ENCODE results near the gene ACADSB.

The ACADSB gene

DNA sequence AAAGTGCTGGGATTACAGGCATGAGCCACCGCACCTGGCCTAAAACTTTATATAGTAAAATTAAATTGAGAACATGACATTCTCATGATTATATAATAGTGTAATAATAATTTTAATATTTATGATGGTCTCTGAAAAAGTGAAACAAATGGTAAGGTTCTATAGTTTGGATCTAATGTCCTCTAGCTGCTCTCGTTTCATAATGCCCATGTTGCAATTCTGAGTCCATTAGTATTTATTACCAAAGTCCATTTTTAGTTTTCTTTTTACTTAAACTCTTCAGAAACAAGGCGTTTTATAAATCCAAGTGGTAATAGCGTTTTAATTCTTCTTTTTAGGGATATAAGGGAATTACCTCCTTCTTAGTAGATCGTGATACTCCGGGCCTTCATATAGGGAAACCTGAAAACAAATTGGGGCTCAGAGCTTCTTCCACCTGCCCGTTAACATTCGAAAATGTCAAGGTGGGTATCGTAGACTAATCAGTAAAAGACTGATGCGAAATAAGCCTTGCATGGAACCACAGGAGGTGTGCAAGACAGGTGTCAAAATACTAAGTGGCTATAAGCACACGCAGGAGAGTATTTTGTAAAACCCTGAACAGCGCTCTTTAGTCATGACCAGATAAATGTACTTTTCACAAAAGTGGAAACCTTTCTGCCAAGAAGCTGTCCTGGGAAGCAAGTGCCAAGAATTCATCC, 34.1 kb downstream of the ACADSB start:
- Histone ChIP-seq H3K4me2 (no peak overlapping the region; a peak in 1 of 22 replicates), H3K4me3 (no peak overlapping the region), H3K4me1 (peaks cover 10 to 25% (median 15%) of the 10 kb centered on the region in 10 experiments), H3K27ac (no peak overlapping the region), H3K9me3 (replicated peaks in 1 of 11) (no peaks in the 10 kb centered on the region), H3K36me3 (peaks cover 4 to 17% (median 11%) of the 10 kb centered on the region in 11 experiments; a peak in 16 of 22 replicates), H4K20me1 (peaks cover 0 to 4% (median 0%) of the 10 kb centered on the region in 11 experiments; a peak in 1 of 22 replicates), H3K9ac (no peak overlapping the region), H3K27me3 (no peaks in the 10 kb centered on the region)
- no peak for TF ChIP-seq Cebpa-rat (IDR thresholded peaks at IDR 0.05)

DNA sequence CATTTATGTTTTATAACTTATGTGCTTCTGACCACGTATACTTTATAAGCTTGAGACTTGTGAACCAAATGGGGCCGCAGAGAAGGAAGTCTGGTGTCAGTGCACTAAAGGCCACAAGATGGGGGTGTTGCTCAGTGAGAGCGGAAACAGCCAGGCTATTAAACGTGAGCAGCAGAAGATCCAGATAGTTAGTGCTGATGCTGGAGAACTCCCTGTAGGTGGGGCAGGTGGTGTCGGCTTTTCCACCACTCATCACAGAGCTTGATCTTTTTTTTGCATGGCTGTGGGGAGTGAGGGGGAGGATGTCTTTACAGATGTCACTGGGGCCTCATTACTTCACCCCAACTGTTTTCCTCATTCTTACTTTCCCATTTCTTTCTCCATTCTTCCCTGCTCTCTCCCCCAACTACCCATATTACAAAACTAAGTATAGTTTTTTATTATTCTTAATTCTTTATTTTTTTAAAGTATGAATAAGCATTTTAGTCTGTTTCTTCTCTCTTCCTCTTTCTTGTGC, 34.7 kb downstream of the ACADSB start:
- no peak for TF ChIP-seq Cebpa-rat (IDR thresholded peaks at IDR 0.05)
- Histone ChIP-seq H4K20me1 (peaks cover 0 to 4% (median 0%) of the 10 kb centered on the region in 11 experiments; a peak in 1 of 22 replicates), H3K4me3 (no peak overlapping the region)

DNA sequence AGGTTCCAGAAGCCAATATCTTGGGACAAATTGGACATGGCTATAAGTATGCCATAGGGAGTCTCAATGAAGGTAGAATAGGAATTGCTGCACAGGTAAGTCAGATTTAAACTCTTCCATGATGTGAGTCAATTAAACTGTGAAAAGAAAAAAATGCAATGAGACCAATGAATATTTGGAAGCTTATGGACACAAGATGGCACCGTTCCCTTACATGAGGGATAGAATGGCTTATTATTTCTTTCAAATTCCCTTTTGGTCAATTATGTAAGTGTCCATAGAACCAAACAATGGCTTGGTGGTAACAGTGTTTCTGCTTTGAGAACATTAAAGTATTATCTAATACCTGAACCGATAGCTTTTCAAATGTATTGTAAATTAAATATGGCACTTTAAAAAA, 35.6 kb downstream of the ACADSB start:
- Histone ChIP-seq H3K4me2 (no peak overlapping the region), H3K27ac (no peak overlapping the region), H4K20me1 (no peaks in the 10 kb centered on the region; a peak in 1 of 22 replicates), H3K9me3 (replicated peaks in 1 of 11) (no peaks in the 10 kb centered on the region), H3K27me3 (no peaks in the 10 kb centered on the region), H3K4me3 (no peak overlapping the region), H3K4me1 (peaks cover 2 to 14% (median 5%) of the 10 kb centered on the region in 10 experiments), H3K9ac (no peak overlapping the region), H3K36me3 (peaks cover 4 to 29% (median 19%) of the 10 kb centered on the region in 11 experiments; a peak in 18 of 22 replicates)
- no peak for TF ChIP-seq Cebpa-rat (IDR thresholded peaks at IDR 0.05)

More for the DNA sequence above, 34.7 kb downstream of the ACADSB start:
- Histone ChIP-seq H3K9ac (no peak overlapping the region), H3K27me3 (no peaks in the 10 kb centered on the region), H3K4me2 (no peak overlapping the region; a peak in 1 of 22 replicates), H3K9me3 (replicated peaks in 1 of 11) (no peaks in the 10 kb centered on the region), H3K4me1 (peaks cover 10 to 23% (median 14%) of the 10 kb centered on the region in 10 experiments), H3K27ac (no peak overlapping the region), H3K36me3 (peaks cover 4 to 21% (median 17%) of the 10 kb centered on the region in 11 experiments; a peak in 17 of 22 replicates)

DNA sequence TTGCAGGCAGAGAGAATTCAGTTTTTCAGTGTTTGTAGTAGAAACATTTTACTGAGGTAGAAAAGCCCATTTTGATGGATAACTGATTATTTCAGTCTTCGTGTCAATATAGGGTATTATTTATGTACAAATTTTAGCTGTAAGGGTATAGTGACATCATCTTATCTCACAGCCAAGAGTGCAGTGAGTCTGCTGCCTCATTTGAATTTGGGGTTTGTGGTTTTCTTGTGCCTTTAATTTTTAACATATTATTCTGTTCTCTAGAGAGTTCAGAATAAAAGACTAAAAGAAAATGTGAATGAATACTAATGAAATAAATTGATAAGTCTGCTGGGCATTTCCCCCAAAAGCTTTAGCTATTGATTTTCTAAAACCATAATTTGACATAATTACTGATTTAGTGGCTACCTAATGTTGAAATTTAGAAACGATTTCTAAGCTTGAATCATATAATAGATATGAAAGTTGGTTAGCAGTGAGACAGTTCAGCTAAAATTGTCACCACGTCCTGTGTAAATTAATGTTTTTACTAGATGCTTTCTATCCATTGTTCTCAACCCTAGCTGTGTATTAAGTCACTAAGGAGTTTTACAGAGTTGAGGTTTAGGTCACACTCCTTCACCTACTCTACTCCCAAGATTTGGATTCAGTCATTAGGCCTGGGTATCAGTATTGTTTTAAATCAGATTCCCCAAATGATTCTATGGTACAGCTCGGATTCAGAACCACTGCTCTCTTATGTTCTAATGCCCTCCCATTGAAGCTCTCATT, 37.3 kb downstream of the ACADSB start:
- no peaks in the 10 kb centered on the region for H4K20me1 ChIP-seq
- peaks cover 0 to 9% (median 2%) of the 10 kb centered on the region in 10 experiments; a peak in 4 of 20 replicates for H3K4me1 ChIP-seq
- no peak for TF ChIP-seq Cebpa-rat (IDR thresholded peaks at IDR 0.05)
- H3K9ac ChIP-seq, result no peak overlapping the region
- no peaks in the 10 kb centered on the region for H3K27me3 ChIP-seq
- no peak overlapping the region for H3K4me2 ChIP-seq
- H3K27ac ChIP-seq, result no peak overlapping the region
- H3K36me3 ChIP-seq, result peaks cover 4 to 44% (median 21%) of the 10 kb centered on the region in 11 experiments; a peak in 18 of 22 replicates
- H3K9me3 ChIP-seq (replicated peaks in 1 of 11), result no peaks in the 10 kb centered on the region
- H3K4me3 ChIP-seq, result no peak overlapping the region

DNA sequence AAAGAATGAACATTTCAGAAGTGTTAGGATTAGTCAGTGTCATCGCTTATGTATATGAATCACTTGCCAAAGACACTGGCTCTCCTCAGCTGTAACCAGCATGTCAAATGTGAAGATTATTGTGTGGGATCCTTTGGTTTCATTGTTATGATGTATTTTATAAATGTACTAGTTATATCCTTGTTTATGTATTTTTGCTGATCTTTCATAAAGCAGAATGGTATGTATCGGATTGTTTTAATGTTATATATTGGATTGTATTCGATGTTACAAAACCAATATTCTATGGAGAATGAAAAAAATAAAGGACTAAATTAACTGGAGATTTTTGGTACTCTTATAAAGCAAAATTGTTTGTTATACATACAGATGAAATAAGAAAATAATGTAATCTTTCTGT, 49.2 kb downstream of the ACADSB start:
- no peak overlapping the region for H3K4me2 ChIP-seq
- peaks cover 0 to 14% (median 0%) of the 10 kb centered on the region in 11 experiments; a peak in 3 of 22 replicates for H3K9me3 ChIP-seq (replicated peaks in 1 of 11)
- H3K4me3 ChIP-seq, result no peak overlapping the region
- H3K9ac ChIP-seq, result no peak overlapping the region
- TF ChIP-seq Cebpa-rat (IDR thresholded peaks at IDR 0.05), result no peak
- H3K27ac ChIP-seq, result no peak overlapping the region
- no peaks in the 10 kb centered on the region for H3K4me1 ChIP-seq
- peaks cover 8 to 31% (median 20%) of the 10 kb centered on the region in 11 experiments; a peak in 16 of 22 replicates for H3K36me3 ChIP-seq
- H4K20me1 ChIP-seq, result no peaks in the 10 kb centered on the region
- no peaks in the 10 kb centered on the region for H3K27me3 ChIP-seq

DNA sequence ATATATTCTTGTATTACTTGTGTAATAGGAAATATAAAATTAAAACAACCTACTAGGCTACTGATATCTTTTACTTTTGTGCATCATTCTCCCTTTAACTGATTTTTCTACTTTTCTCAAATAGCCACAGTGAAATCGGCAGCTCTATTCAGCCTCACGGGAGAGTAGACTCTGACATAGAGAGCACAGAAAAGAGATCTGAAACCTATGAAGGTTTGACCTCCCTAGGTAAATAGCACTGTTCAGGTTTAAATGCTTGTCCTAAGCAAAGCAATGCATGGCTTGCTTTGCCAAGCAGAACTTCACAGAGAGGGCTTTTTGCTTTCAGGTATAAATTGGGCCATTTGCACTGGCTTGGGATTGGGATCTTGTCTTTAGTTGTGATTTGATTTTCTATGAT, 53.1 kb downstream of the ACADSB start:
- no peak overlapping the region for H3K4me3 ChIP-seq
- no peak overlapping the region for H3K4me2 ChIP-seq
- no peaks in the 10 kb centered on the region for H4K20me1 ChIP-seq
- no peaks in the 10 kb centered on the region for H3K9me3 ChIP-seq (replicated peaks in 1 of 11)
- TF ChIP-seq Cebpa-rat (IDR thresholded peaks at IDR 0.05), result no peak
- H3K27ac ChIP-seq, result no peak overlapping the region
- no peaks in the 10 kb centered on the region for H3K4me1 ChIP-seq
- no peak overlapping the region for H3K9ac ChIP-seq
- no peaks in the 10 kb centered on the region for H3K36me3 ChIP-seq
- no peaks in the 10 kb centered on the region for H3K27me3 ChIP-seq

DNA sequence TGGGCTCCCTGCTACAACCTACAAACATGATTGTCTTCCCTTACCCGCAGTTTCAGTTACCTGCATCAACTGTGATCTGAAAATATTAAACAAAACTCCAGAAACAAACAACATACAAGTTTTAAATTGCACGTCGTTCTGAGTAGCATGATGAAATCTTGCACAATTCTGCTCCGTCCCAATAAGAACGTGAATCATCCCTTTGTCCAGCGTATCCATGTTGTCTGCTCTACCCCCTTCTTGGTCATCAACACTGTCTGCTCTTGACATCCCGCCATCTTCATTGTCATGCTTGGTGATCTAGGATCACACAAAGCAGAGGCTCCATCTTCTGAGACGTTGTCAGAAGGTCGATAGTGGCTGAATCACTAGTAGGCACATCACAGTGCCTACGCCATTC, 53.9 kb downstream of the ACADSB start:
- 0 out of 22 replicates have a peak, but pooled peaks of 1 of the 11 experiments have one; percentile 12 for TF ChIP-seq Cebpa-rat (IDR thresholded peaks at IDR 0.05)
- Histone ChIP-seq H3K4me3 (no peak overlapping the region), H4K20me1 (no peaks in the 10 kb centered on the region), H3K36me3 (no peaks in the 10 kb centered on the region), H3K9ac (no peak overlapping the region), H3K4me1 (no peaks in the 10 kb centered on the region), H3K27me3 (no peaks in the 10 kb centered on the region), H3K27ac (no peak overlapping the region), H3K4me2 (no peak overlapping the region), H3K9me3 (replicated peaks in 1 of 11) (no peaks in the 10 kb centered on the region)

DNA sequence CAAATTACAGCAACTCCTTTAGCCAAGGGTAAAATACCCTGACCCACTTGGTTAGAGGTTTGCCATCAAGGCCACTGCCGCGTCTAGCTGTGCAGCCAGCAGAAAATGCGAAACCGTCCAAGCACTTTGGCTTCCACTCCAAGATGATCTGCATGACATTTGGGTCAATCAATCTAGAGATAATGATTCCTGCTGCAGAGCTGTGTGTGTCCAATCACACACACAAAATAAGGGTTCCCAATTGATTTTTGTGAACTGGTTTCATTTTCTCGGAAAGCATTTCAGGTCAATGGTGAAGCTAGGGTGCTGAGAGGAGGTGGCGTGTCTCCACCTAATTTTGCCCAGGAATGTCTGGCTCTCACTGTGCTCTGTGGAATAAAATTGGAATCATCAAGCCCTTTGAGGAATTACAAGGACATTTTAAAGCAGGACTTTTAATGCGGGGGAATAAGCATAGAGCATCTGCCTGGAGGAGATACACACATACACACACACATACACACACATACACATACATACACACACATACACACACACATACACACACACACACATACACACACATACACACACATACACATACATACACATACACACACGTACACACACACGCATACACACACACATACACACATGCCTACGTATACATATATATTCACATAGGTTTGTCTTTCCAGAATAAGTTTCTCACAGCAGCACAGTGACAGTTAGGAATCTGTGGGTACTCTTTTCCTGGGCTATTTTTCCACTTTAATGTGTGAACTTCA, 59.5 kb downstream of the ACADSB start:
- Histone ChIP-seq H3K4me2 (no peak overlapping the region), H3K4me1 (no peaks in the 10 kb centered on the region), H3K4me3 (no peak overlapping the region), H3K9me3 (replicated peaks in 1 of 11) (no peaks in the 10 kb centered on the region), H4K20me1 (no peaks in the 10 kb centered on the region), H3K27me3 (no peaks in the 10 kb centered on the region; a peak in 1 of 22 replicates), H3K36me3 (no peaks in the 10 kb centered on the region), H3K9ac (no peak overlapping the region), H3K27ac (no peak overlapping the region)
- no peak for TF ChIP-seq Cebpa-rat (IDR thresholded peaks at IDR 0.05)

Data from BLaER1 treated with 17β-estradiol and CSF1 and Interleukin-3, amounts not matched to agents 10 nM and 100 nM (cell line).